22Rv1 (cell line): ENCODE data around the gene COA1.

Experiments used
- ZFX ChIP-seq: fragments of 450-650 bp; IDR thresholded peaks from 2 replicates; pipeline ENCODE4 v1.6.1; 2017; ENCODE audit warnings: antibody characterized with exemption, borderline replicate concordance
- TF ChIP-seq, protein P1 (sequence below): fragments of 450-650 bp; IDR thresholded peaks from 2 replicates; pipeline ENCODE4 v1.5.1; 2017; ENCODE audit warnings: mild to moderate bottlenecking

- TF ChIP-seq, protein P1, sequence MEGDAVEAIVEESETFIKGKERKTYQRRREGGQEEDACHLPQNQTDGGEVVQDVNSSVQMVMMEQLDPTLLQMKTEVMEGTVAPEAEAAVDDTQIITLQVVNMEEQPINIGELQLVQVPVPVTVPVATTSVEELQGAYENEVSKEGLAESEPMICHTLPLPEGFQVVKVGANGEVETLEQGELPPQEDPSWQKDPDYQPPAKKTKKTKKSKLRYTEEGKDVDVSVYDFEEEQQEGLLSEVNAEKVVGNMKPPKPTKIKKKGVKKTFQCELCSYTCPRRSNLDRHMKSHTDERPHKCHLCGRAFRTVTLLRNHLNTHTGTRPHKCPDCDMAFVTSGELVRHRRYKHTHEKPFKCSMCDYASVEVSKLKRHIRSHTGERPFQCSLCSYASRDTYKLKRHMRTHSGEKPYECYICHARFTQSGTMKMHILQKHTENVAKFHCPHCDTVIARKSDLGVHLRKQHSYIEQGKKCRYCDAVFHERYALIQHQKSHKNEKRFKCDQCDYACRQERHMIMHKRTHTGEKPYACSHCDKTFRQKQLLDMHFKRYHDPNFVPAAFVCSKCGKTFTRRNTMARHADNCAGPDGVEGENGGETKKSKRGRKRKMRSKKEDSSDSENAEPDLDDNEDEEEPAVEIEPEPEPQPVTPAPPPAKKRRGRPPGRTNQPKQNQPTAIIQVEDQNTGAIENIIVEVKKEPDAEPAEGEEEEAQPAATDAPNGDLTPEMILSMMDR = no peak
- no peak for TF ChIP-seq ZFX
Observed at GRCh38 chr7:43653466-43653865, 75.9 kb downstream of the COA1 start.
